ENCODE results near the gene HOXC5. TPM values are rescaled to one million over a fixed set of nuclear protein-coding genes. Genes with fewer than 3 reads are reported as not detected.
"Not testable (repeated sequence)": the region's sequence is repeated elsewhere in the genome, so short reads cannot be mapped to it uniquely, and the experiment has no call there.

Gene HOXC5
- total RNA-seq, 1 experiment from 2014 or later, result 5.0 TPM

- no peak for TF ChIP-seq SIN3A (IDR thresholded peaks at IDR 0.05; ENCODE audit: borderline replicate concordance, insufficient read depth, low read depth, low read length)
- no peak for TF ChIP-seq REST (IDR thresholded peaks at IDR 0.05; ENCODE audit: insufficient read depth in 1 of 2, low read depth in 2 of 2, low read length in 1 of 2)
- TF ChIP-seq TCF7L2 (IDR thresholded peaks at IDR 0.05; ENCODE audit: low read depth, low read length), result no peak
- no peak for TF ChIP-seq POLR2AphosphoS5 (IDR thresholded peaks at IDR 0.05; ENCODE audit: low read depth, low read length)
- TF ChIP-seq CTCF (IDR thresholded peaks at IDR 0.05), result no peak
- no peak for DNase-seq (ENCODE audit: low read depth, low spot score)
- Histone ChIP-seq H3K27me3 (ENCODE audit: control insufficient read depth, insufficient read depth, low read length) (no peaks in the 10 kb centered on the region), H3K4me3 (ENCODE audit: low read depth in 2 of 2, low read length in 2 of 2) (no peak overlapping the region), H3K36me3 (ENCODE audit: control insufficient read depth, insufficient read depth, low read length) (no peaks in the 10 kb centered on the region), H3K4me1 (ENCODE audit: control insufficient read depth, insufficient read depth, low read length) (peaks cover 97% of the 10 kb centered on the region), H3K9me3 (ENCODE audit: control insufficient read depth, insufficient read depth, low read depth, low read length) (no peaks in the 10 kb centered on the region), H3K27ac (ENCODE audit: low read length) (no peak overlapping the region)
- no TSS peak for BruUV-seq (replicated peaks)
- ChIA-PET CTCF (interaction anchor here (0.5 to 1.5 kb wide), 2 partner anchors 151 to 166 kb away, joined by 6 to 9 read pairs; no protein-coding TSS in a partner anchor), POLR2A (no interaction called here)
- no peak for ATAC-seq
- in situ Hi-C loops (cut with HindIII; ENCODE audit: low pct_unique_long_range_greater_than_20kb, low sequenced_read_pairs), result no loop called here
- intact Hi-C loops (cut with micrococcal nuclease; ENCODE audit: unreplicated experiment), result no loop called here
Measured at GRCh38 chr12:54040648-54041047, 7.8 kb downstream of the HOXC5 start.

- no peak for TF ChIP-seq REST (IDR thresholded peaks at IDR 0.05; ENCODE audit: insufficient read depth in 1 of 2, low read depth in 2 of 2, low read length in 1 of 2)
- TF ChIP-seq TCF7L2 (IDR thresholded peaks at IDR 0.05; ENCODE audit: low read depth, low read length), result no peak
- no peak for TF ChIP-seq SIN3A (IDR thresholded peaks at IDR 0.05; ENCODE audit: borderline replicate concordance, insufficient read depth, low read depth, low read length)
- in situ Hi-C loops (cut with HindIII; ENCODE audit: low pct_unique_long_range_greater_than_20kb, low sequenced_read_pairs), result no loop called here
- no peaks in the 10 kb centered on the region for H3K36me3 ChIP-seq (ENCODE audit: control insufficient read depth, insufficient read depth, low read length)
- no peaks in the 10 kb centered on the region for H3K9me3 ChIP-seq (ENCODE audit: control insufficient read depth, insufficient read depth, low read depth, low read length)
- ChIA-PET POLR2A (no interaction called here), CTCF (interaction anchor here (0.5 to 1.5 kb wide), 3 partner anchors 9 to 781 kb away, joined by 4 to 6 read pairs (median 5); no protein-coding TSS in a partner anchor)
- BruUV-seq (replicated peaks), result no TSS peak
- no peaks in the 10 kb centered on the region for H3K27me3 ChIP-seq (ENCODE audit: control insufficient read depth, insufficient read depth, low read length)
- ATAC-seq (no peak), DNase-seq (ENCODE audit: low read depth, low spot score) (no peak)
- peak overlapping the region; percentile 15; the same call in 1 of the 2 replicates for H3K27ac ChIP-seq (ENCODE audit: low read length)
- intact Hi-C loops (cut with micrococcal nuclease; ENCODE audit: unreplicated experiment), result no loop called here
- peaks cover 97% of the 10 kb centered on the region for H3K4me1 ChIP-seq (ENCODE audit: control insufficient read depth, insufficient read depth, low read length)
- H3K4me3 ChIP-seq (ENCODE audit: low read depth in 2 of 2, low read length in 2 of 2), result no peak overlapping the region
Measured at GRCh38 chr12:54041097-54041690, 8.3 kb downstream of the HOXC5 start.

- BruUV-seq (replicated peaks); H3K9me3 ChIP-seq (ENCODE audit: control insufficient read depth, insufficient read depth, low read depth, low read length); intact Hi-C loops (cut with micrococcal nuclease; ENCODE audit: unreplicated experiment); CTCF ChIA-PET; ATAC-seq; H3K36me3 ChIP-seq (ENCODE audit: control insufficient read depth, insufficient read depth, low read length); H3K27me3 ChIP-seq (ENCODE audit: control insufficient read depth, insufficient read depth, low read length); H3K4me3 ChIP-seq (ENCODE audit: low read depth in 2 of 2, low read length in 2 of 2); DNase-seq (ENCODE audit: low read depth, low spot score); POLR2A ChIA-PET; in situ Hi-C loops (cut with HindIII; ENCODE audit: low pct_unique_long_range_greater_than_20kb, low sequenced_read_pairs): not testable (repeated sequence)
- peaks cover 92% of the 10 kb centered on the region for H3K4me1 ChIP-seq (ENCODE audit: control insufficient read depth, insufficient read depth, low read length)
- H3K27ac ChIP-seq (ENCODE audit: low read length), result peak overlapping the region; percentile 49; the same call in 1 of the 2 replicates
Measured at GRCh38 chr12:54042033-54042432, 9.2 kb downstream of the HOXC5 start.

All from Panc1 (cell line).